Measurements from ENCODE around the gene RSPH4A. TPM values are rescaled to one million over a fixed set of nuclear protein-coding genes. Genes with fewer than 3 reads are reported as not detected.

Gene RSPH4A
- total and polyA plus RNA-seq, 2 of the 8 experiments (the other 6 are each of a cell fraction or from before 2014, with no cell fraction given), result 0.38 to 0.52 TPM

DNA sequence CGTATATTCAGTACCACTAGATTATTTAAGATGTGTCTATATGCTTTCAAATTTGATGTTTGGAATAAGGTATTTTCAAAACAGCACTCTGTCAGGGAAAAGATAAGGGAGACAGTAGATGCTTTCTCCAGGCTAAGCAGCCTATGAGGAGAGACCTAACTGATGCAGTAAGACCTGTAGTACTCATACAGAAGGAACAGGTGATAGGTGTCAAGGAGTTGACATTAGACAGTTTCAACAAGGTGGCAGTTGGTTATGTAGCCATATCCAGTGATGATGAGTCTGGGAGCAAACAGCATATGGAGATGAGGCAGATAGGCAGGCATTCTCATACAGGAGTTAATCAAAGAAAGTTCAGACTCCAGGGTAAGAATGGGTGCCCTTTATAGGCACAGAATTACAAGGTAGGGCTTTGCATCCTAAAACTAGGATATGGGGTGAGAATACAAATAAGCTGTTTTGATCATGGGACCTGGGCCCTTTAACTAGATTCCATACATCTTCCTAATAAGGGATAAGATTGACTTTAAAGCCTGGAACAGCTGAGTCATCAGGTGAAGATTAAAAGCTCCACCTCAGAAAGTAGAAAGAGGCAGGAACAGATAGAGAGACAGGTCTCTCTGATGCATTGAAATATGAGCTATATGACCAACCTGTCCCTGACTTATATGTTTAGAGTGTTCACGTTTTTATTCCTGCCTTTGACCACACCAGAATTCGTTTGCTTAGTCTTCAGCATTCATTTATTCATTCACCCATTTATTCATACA is 7.9 kb downstream of the RSPH4A start (continued):
- no peak for TF ChIP-seq CBX8 (IDR thresholded peaks at IDR 0.05; ENCODE audit: borderline replicate concordance, low read depth, low read length)
- TF ChIP-seq TAF1 (IDR thresholded peaks at IDR 0.05; ENCODE audit: low read depth, low read length), result no peak
- TF ChIP-seq RAD21 (IDR thresholded peaks at IDR 0.05 in 1 of 2, conservative IDR thresholded peaks at IDR 0.05 in 1 of 2; ENCODE audit: low read depth in 2 of 2, low read length in 2 of 2), result no peak
- no peak for TF ChIP-seq BACH1 (IDR thresholded peaks at IDR 0.05; ENCODE audit: low read length)
- no peak for TF ChIP-seq TCF12 (IDR thresholded peaks at IDR 0.05; ENCODE audit: low read depth, low read length)
- TF ChIP-seq CBX5 (IDR thresholded peaks at IDR 0.05; ENCODE audit: low read depth, low read length), result no peak
- TF ChIP-seq RFX5 (IDR thresholded peaks at IDR 0.05; ENCODE audit: borderline replicate concordance, low read depth, low read length), result no peak
- no peak for TF ChIP-seq CREB1 (IDR thresholded peaks at IDR 0.05)

Measured in H1 (cell line).